Parathyroid adenoma (tissue), 2 donors: ENCODE measurements around the gene RANBP3.

Source experiments
- H2AFZ ChIP-seq: fragments of 300-600 bp; sonication (generic); one replicate; pipeline ENCODE4 v1.7.0; 2017; ENCODE audit warnings: antibody characterized with exemption, mild to moderate bottlenecking
- H3K27ac ChIP-seq: fragments of 300-600 bp; sonication (generic); one replicate; pipeline ENCODE4 v1.7.0; 2017
- H3K27me3 ChIP-seq: fragments of 300-600 bp; sonication (generic); one replicate; pipeline ENCODE4 v1.7.0; 2017; ENCODE audit warnings: low read length; ENCODE audit not compliant: control insufficient read depth, insufficient read depth
- H3K36me3 ChIP-seq: fragments of 300-600 bp; sonication (generic); one replicate; pipeline ENCODE4 v1.7.0; 2017; ENCODE audit warnings: low read length; ENCODE audit not compliant: control insufficient read depth, insufficient read depth
- H3K4me1 ChIP-seq: fragments of 300-600 bp; sonication (generic); one replicate; pipeline ENCODE4 v1.7.0; 2017; ENCODE audit warnings: control low read depth
- H3K4me2 ChIP-seq: fragments of 300-600 bp; sonication (generic); one replicate; pipeline ENCODE4 v1.7.0; 2017; ENCODE audit warnings: low read length
- H3K4me3 ChIP-seq: fragments of 300-600 bp; sonication (generic); one replicate; pipeline ENCODE4 v1.7.0; 2017; ENCODE audit warnings: low read depth, low read length
- H3K79me2 ChIP-seq: fragments of 300-600 bp; sonication (generic); one replicate; pipeline ENCODE4 v1.7.0; 2017; ENCODE audit warnings: control low read depth
- H3K9ac ChIP-seq: fragments of 300-600 bp; sonication (generic); one replicate; pipeline ENCODE4 v1.7.0; 2017; ENCODE audit warnings: mild to moderate bottlenecking
- H3K9me3 ChIP-seq: fragments of 300-600 bp; sonication (generic); one replicate; pipeline ENCODE4 v1.7.0; 2017; ENCODE audit warnings: low read length; ENCODE audit not compliant: control insufficient read depth
- CTCF ChIP-seq: fragments of 300-600 bp; sonication (generic); IDR thresholded peaks from one replicate; pipeline ENCODE4 v1.7.0; 2017; ENCODE audit warnings: antibody characterized with exemption, mild to moderate bottlenecking
- donor health status: primary hyperparathyroidism.

RANBP3 gene

DNA sequence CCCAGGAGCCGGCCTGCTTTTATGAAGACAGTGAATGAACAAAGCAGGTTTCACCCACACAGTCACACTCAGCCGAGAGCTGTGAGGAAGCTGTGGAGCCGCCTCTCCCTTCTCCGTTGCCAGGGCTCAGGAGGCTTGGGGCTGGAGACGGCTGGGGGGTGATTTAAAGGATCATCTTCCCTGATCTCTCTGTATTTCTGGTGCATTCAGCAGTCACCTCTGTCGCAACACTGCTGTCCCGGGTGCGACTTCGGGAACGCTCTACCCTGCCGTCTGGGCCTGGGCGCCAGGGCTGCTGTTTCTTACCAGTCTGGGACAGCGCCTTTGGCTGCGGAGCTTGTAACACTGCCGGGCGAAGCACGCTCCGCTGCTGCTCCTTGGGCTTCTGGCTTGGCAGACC lies 45.8 kb downstream of the RANBP3 start:
- H3K79me2 ChIP-seq = peaks cover 21% of the 10 kb centered on the region
- H3K9ac ChIP-seq = no peak overlapping the region
- no peak for TF ChIP-seq CTCF
- no peaks in the 10 kb centered on the region for H3K4me1 ChIP-seq
- H3K4me3 ChIP-seq = no peak overlapping the region
- no peaks in the 10 kb centered on the region for H3K9me3 ChIP-seq
- H3K36me3 ChIP-seq = no peaks in the 10 kb centered on the region
- no peak overlapping the region for H2AFZ ChIP-seq
- no peak overlapping the region for H3K4me2 ChIP-seq
- no peak overlapping the region for H3K27ac ChIP-seq
- H3K27me3 ChIP-seq = no peaks in the 10 kb centered on the region

- Histone ChIP-seq H3K36me3 (no peaks in the 10 kb centered on the region), H3K27me3 (no peaks in the 10 kb centered on the region), H2AFZ (no peak overlapping the region), H3K4me1 (no peaks in the 10 kb centered on the region), H3K9ac (no peak overlapping the region), H3K4me3 (no peak overlapping the region), H3K4me2 (no peak overlapping the region), H3K79me2 (peaks cover 19% of the 10 kb centered on the region), H3K27ac (no peak overlapping the region), H3K9me3 (no peaks in the 10 kb centered on the region)
- TF ChIP-seq CTCF = no peak
These were observed 46.7 kb downstream of the RANBP3 start for GRCh38 chr19:5931251-5931650.

GRCh38 chr19:5929625-5930024 lies 48.3 kb downstream of the RANBP3 start:
- Histone ChIP-seq H3K4me2 (no peak overlapping the region), H3K4me3 (no peak overlapping the region), H3K79me2 (peaks cover 10% of the 10 kb centered on the region), H2AFZ (no peak overlapping the region), H3K9me3 (no peaks in the 10 kb centered on the region), H3K27ac (no peak overlapping the region), H3K9ac (no peak overlapping the region), H3K36me3 (no peaks in the 10 kb centered on the region), H3K4me1 (no peaks in the 10 kb centered on the region), H3K27me3 (no peaks in the 10 kb centered on the region)
- no peak for TF ChIP-seq CTCF

GRCh38 chr19:5929179-5929578 lies 48.8 kb downstream of the RANBP3 start:
- Histone ChIP-seq H3K4me1 (no peaks in the 10 kb centered on the region), H3K36me3 (no peaks in the 10 kb centered on the region), H3K9me3 (no peaks in the 10 kb centered on the region), H3K4me2 (no peak overlapping the region), H3K4me3 (no peak overlapping the region), H2AFZ (no peak overlapping the region), H3K27me3 (no peaks in the 10 kb centered on the region), H3K27ac (no peak overlapping the region), H3K9ac (no peak overlapping the region), H3K79me2 (peaks cover 10% of the 10 kb centered on the region)
- no peak for TF ChIP-seq CTCF

DNA sequence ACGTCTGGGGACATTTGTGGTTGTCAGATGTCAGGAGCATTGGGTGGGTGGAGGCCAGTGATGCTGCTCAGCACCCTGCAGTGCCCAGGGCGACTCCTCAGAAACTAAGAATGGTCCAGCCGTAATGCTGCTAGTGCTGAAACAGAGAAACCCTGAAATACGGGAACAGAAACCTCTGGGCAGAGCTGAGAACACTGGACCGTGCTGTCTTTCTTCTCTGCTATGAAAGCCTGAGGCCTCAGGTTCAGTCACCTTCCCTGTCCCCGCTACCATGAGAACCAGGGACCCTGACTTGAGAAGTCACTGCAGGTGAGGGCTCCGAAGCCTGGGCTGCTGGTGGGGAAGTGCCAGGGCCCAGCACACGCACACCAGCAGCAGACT lies 50.5 kb downstream of the RANBP3 start:
- no peak overlapping the region for H3K9ac ChIP-seq
- H3K27ac ChIP-seq = peak overlapping the region; percentile 48
- no peaks in the 10 kb centered on the region for H3K79me2 ChIP-seq
- no peak overlapping the region for H3K4me3 ChIP-seq
- no peak overlapping the region for H2AFZ ChIP-seq
- H3K36me3 ChIP-seq = no peaks in the 10 kb centered on the region
- H3K9me3 ChIP-seq = no peaks in the 10 kb centered on the region
- no peaks in the 10 kb centered on the region for H3K27me3 ChIP-seq
- no peak for TF ChIP-seq CTCF
- no peaks in the 10 kb centered on the region for H3K4me1 ChIP-seq
- H3K4me2 ChIP-seq = no peak overlapping the region
